ENCODE measurements around the gene CD274.
"Not testable (repeated sequence)": the region's sequence is repeated elsewhere in the genome, so short reads cannot be mapped to it uniquely, and the experiment has no call there.

The CD274 gene

DNA sequence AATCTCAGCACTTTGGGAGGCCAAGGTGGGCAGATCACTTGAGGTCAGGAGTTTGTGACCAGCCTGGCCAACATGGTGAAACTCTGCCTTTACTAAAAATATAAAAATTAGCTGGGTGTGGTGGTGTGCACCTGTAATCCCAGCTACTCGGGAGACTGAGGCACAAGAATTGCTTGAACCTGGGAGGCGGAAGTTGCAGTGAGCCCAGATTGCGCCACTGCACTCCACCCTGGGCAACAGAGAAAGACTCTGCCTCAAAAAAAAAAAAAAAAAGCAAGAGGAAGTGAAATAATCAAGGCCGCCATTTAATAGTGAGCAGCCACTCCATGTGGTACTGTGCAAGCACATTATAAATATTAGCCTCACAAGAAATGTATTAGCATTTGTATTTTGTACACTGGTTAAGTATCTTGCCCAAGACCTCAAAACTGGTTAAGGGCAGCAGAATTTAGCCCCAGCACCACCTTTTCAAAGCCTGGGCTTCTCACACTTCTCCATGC, 14.5 kb downstream of the CD274 start:
- DNase-seq (ENCODE audit: low read depth in 1 of 2, low spot score in 1 of 2): not testable (repeated sequence)

DNA sequence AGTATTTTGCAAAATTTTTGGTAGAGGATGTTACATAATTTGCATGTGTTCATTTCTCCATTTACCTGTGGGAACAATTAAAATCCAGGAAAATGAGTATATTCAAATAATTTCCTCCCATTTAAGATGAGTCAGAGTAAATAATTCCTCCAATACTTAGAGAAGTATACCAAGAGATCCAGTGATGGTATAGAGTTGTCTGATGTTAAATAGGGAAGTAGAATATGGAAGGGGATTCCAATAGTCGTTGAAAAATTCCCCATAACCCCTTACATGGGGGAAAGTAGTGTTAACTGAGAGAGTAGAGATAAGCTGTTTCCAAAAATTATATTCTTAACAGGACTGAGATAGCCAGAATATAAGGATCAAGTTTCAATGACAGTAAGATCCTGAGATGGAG, 15.7 kb downstream of the CD274 start:
- DNase-seq (ENCODE audit: low read depth in 1 of 2, low spot score in 1 of 2): no peak

DNA sequence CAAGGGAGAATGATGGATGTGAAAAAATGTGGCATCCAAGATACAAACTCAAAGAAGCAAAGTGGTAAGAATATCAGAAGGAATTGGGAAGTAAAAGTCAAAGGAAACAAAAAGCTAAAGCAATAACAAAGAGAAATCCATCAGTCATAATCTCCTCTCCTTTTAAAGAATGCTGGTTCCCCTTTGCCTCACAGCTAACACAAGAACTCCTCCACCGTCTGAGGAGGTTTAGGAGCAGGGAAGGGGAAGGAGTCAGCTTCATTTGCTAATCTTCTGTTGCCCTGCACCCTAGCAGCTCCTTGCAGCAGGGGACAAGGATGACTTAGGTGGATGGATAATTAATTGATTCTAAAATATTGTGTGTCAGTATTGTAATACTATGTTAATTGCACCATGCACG, 16.4 kb downstream of the CD274 start:
- DNase-seq (ENCODE audit: low read depth in 1 of 2, low spot score in 1 of 2): no peak

DNA sequence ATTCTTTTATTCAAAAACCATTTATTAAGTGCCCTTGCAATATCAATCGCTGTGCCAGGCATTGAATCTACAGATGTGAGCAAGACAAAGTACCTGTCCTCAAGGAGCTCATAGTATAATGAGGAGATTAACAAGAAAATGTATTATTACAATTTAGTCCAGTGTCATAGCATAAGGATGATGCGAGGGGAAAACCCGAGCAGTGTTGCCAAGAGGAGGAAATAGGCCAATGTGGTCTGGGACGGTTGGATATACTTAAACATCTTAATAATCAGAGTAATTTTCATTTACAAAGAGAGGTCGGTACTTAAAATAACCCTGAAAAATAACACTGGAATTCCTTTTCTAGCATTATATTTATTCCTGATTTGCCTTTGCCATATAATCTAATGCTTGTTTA, 18.5 kb downstream of the CD274 start:
- DNase-seq (ENCODE audit: low read depth in 1 of 2, low spot score in 1 of 2): no peak

DNA sequence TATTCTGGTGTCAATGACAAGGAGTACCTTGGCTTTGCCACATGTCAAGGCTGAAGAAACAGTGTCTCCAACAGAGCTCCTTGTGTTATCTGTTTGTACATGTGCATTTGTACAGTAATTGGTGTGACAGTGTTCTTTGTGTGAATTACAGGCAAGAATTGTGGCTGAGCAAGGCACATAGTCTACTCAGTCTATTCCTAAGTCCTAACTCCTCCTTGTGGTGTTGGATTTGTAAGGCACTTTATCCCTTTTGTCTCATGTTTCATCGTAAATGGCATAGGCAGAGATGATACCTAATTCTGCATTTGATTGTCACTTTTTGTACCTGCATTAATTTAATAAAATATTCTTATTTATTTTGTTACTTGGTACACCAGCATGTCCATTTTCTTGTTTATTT, 19.8 kb downstream of the CD274 start:
- DNase-seq (ENCODE audit: low read depth in 1 of 2, low spot score in 1 of 2): no peak

DNA sequence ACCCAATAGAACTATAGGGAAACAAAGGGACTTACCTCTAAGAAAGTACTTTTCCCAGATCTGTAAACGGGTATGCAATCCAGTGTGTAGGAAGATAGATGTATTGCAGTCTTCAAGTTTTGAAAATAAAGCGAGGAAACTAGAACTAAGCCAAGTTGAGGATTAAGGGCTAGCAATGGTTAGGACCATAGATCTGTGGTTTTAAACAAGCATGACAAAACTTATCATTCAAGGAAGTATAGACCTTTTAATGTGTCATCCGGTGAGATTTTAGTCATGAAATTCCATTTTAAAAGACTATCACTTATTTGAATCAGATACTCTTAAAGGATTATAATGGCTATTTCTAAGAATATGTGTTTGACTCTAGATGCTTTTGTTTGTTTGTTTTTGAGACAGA, 20.5 kb downstream of the CD274 start:
- DNase-seq (ENCODE audit: low read depth in 1 of 2, low spot score in 1 of 2): no peak

DNA sequence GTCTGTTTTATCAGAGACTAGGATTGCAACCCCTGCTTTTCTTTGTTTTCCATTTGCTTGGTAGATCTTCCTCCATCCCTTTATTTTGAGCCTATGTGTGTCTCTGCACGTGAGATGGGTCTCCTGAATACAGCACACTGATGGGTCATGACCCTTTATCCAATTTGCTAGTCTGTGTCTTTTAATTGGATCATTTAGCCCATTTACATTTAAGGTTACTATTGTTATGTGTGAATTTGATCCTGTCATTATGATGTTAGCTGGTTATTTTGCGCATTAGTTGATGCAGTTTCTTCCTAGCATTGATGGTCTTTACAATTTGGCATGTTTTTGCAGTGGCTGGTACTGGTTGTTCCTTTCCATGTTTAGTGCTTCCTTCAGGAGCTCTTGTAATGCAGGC, 25.3 kb downstream of the CD274 start:
- not testable (repeated sequence) for DNase-seq (ENCODE audit: low read depth in 1 of 2, low spot score in 1 of 2)

DNA sequence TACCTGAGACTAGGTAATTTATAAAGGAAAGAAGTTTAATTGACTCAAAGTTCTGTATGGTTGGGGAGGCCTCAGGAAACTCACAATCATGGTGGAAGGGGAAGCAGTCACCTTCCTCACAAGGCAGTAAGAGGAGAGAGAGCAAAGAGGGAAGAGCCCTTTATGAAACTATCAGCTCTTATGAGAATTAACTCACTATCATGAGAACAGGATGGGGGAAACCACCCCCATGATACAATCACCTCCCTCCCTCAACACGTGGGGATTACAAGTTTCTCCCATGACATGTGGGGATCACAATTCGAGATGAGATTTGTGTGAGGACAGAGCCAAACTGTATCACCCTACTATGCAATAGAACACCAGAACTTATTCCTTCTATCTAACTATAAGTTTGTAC, 27.9 kb downstream of the CD274 start:
- no peak for DNase-seq (ENCODE audit: low read depth in 1 of 2, low spot score in 1 of 2)

DNA sequence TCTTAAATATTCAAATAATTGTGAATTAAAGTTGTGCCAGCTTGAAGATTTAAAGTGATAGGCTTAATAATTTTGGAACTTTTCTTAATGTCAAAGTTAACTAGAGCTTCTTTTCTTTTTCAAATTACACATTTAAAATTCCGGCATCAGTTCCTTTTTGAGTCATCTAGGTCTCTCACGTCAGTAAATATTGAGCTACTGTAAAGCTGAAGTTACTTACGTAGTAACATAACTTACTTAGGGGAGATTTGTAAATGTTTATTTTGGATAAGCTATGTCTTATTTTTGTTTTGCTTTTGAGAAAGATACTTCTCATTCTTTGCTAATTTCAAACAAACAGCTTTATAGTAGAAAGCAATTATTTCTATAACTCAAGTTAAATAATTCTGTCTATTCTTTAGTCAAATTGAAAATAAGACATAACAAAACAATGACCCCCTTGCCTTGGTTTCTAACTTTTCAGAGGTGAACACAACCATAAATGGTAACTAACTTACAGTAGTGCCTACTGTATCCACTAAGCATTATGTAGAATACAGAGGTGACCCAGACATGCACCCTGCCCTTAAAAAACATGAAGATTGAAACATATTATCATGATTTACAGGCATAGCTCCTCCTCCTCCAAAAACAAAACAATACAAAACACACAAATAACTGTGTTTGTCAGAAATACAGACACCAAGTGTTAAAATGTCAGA, 29.8 kb downstream of the CD274 start:
- DNase-seq (ENCODE audit: low read depth in 1 of 2, low spot score in 1 of 2): no peak

DNA sequence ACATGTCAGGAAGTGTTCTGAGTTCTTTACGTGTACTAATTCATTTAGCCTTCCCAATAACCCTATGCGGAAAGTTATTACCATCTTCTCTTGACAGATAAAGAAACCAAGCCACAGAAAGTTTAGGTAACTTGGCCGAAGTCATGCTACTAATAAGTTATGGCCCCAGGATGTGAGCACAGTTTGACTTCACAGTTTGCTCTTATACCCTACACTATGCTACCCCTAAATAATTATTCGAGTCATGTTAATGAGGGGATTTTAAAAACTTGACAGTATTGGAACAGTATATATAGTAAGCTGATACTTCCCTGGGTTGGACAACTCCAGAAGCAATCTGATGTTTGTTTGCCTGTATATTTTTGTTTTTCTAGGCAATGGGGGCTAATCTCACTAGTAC, 30.6 kb downstream of the CD274 start:
- DNase-seq (ENCODE audit: low read depth in 1 of 2, low spot score in 1 of 2): no peak

DNA sequence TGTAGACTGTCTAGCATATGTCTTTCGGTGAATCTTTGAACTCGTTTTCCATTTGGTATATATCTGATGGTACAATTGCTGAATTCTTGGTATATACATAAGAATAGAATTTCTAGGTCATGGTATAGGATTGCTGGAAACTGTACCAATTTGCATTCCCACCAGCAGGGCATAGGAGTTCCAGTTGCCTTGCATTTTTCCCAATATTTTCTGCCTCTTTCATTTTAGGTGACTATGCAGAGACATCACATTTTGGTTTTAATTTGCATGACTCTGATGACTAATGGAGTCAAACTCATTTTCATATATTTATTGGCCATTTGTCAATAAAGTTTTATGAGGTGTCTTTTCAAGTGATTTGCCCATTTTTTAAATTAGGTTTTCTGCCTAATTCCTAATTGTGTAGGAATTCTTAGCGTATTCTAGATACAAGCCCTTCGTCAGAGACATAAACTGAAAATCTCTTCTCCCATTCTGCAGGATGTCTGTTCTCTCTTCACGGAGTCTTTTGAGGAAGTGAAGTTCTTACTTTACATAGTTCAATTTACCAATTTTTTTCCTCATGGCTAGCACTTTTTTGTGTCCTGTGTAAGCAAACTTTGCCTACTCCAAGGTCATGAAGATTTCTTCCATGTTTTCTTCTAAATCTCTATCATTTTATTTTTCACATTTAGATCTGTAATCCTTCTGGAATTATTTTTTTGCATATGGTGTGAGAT, 31.1 kb downstream of the CD274 start:
- no peak for DNase-seq (ENCODE audit: low read depth in 1 of 2, low spot score in 1 of 2)

DNA sequence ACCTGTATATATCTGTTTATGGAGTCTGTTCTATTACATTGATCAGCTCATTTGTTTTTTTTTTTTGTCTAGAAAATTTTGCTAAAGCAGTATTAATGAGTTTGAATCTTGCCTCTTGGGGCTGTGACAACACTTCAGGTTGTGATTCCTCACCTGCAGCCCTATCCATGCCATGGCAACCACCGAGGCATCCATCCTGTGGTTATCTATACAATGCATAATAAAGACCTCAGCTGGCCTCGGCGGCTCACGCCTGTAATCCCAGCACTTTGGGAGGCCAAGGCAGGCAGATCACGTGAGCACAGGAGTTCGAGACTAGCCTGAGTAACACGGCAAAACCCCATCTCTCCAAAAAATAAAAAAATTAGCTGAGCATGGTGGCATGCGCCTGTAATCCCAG, 31.9 kb downstream of the CD274 start:
- no peak for DNase-seq (ENCODE audit: low read depth in 1 of 2, low spot score in 1 of 2)

DNA sequence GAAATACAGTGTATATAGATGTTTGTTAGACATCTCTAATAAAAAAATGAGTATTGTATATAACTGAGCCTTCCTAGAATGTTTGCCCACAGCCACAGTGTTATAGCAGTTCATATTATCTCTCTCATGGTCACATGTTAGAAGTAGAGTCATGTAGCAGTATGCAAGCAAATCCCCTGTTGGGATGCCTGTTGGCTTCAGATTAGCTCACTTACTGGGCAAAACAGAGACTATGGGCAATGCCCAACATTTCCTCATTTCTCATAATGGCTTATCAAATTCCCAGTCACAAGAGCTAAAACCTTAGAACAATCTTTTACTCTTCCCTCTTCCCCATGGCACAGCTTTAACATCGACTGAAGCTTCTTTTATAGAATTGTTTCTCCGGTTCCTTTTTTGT, 33.0 kb downstream of the CD274 start:
- DNase-seq (ENCODE audit: low read depth in 1 of 2, low spot score in 1 of 2): no peak

DNA sequence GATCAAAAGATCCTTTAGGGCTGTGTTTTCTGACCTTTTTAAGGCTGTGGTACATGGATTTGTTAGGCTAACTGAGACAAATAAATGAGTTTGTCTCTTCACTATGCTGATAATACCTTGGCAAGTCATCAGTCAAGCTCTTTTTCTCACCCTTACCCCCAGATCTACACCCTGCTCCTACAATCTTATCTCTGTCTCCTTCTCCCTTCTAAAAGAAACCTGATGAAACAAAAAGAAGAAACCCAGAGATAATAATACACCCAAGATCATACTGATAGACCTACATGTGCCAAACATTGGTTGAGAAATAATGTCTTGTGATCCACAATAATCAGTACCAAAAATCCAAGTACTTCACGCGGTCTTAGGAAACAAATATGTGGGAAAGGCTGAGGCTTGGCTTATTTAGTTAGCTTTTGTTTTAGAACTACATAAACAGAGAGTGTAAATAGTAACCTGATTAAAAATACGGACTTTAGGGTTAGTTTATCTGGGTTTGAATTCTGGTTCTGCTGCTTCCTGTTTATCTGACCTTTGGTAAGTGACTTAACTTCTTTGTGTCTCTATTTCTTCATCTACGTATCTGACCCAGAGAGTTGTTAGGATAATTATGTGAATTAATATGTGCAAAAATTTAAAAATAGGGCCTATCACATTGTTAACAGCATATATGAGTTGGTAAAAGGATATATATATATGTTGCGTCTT, 35.2 kb downstream of the CD274 start:
- no peak for DNase-seq (ENCODE audit: low read depth in 1 of 2, low spot score in 1 of 2)

DNA sequence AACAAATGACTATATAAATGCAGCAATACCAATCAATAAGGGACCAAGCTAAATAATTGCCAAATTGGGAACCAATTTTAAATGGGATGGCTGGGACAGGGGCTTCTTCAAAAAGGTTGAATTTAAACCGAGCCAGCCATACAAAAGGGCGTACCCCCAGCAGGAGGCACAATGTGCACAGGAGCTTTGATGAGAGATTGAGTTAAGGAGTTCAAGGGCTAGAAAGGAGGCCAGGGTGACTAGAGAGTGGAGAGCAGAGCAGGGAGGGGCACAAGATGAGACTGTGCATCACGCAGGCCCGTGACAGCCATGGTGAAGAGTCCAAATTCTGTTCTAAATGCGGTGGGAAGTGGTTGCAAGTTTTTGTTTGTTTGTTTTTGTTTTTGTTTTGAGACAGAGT, 36.6 kb downstream of the CD274 start:
- DNase-seq (ENCODE audit: low read depth in 1 of 2, low spot score in 1 of 2): no peak

DNA sequence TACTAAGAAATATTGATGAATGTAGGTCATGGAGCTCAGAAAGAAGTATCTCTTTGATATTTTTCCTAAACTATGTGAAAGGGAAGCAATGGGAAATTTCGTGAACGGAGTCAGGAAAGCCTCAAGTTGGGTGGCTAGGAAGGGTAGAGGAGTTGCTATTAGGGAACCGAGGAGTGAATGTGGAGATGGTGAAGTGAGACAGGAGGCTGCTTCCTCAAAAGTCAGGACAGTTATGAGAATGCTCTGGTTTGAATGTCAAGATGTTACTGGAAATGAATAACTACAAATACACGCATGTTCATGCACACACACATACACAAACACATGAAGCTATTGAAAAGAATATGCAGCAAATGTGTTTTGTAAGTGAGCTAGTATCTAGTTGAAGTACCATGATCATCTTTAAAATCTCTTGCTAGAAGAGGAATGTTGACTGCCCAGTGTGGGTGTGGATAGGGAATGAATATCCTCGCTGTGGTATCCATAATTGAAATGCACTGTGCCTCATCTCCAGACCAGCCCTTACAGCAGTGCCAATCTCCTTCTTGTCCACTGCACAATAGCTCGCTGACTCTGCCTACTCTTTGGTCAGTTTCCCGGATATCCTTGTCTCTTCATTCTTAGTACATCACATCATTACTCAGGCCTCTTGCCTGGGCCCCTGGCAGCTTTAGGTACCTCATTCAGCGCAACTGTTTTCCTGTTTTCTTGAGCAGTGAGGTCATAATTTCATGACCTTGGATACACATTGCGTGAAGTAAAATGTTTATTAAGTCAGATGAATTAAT, 38.1 kb downstream of the CD274 start:
- DNase-seq (ENCODE audit: low read depth in 1 of 2, low spot score in 1 of 2): no peak

DNA sequence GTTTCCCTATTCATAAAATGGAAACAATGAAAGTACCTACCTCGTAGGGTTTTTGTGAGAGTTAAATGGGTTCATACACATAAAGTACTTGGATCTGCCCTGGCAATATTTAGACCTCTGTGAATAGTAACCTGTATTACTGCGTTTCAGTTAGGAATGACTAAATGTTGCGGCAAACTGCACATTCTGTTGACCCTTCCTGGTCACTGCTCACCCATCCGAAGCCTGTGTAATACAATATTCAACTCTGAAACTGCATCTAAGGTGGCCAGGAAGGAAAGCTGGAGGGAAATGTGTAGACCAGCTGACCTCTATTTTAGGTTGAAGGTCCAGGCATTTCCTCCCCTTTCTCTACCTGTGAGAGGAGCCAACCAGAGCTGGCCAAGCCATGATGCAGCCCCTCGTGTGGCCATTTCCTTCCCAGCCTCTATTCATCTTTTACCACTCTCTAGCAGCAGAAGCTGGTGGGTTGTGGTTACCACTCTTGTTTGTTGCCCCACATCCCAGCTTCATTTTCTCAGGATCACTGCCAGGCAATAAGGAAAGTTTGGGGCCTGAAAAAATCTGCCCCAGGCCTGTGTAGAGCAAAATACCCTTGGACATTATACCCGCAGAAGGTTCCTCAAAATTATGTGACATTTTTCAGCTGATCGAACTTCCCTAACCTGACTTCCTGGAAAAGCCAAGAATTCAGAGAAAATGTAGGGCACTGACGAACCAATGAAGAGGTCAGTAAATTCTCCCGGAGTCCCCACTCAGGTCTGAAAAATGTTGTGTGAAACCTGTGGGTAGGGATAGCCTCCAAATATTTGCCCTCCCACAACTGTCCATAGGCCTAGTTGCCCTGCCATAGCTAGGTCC, 39.5 kb downstream of the CD274 start:
- no peak for DNase-seq (ENCODE audit: low read depth in 1 of 2, low spot score in 1 of 2)

DNA sequence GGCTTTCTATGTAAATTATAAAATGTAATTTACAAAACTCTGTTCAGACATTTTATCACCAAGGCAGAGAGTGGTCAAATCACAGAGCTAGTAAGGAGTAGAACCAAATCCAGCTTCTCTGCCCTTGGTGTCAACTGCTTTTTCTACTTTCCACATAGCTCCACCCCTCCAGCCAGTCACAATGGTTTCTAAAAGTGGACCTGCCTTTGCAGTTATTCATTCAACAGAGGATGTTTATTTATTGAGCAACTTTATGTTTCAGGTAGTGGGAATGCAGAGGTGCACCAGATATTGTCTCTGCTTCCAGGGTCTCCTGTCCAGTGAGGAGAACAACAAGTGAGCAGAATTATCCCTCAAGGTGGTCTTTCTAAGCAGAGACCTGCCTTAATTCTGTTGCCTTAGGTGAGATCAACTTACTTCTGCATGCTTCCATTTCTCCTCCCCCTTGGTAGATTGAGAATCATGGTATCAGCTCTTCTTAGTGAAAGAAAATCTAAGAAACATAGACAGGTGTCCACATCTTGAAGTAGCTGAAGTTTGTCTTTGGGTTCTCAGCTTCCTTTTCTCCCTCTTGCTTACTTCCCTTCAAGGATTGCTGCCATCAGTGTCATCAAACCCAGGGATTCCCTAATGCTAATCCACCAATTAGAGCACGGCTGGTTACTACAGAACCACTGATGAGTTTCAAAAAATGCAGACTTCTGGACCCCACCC, 42.8 kb downstream of the CD274 start:
- DNase-seq (ENCODE audit: low read depth in 1 of 2, low spot score in 1 of 2): no peak

DNA sequence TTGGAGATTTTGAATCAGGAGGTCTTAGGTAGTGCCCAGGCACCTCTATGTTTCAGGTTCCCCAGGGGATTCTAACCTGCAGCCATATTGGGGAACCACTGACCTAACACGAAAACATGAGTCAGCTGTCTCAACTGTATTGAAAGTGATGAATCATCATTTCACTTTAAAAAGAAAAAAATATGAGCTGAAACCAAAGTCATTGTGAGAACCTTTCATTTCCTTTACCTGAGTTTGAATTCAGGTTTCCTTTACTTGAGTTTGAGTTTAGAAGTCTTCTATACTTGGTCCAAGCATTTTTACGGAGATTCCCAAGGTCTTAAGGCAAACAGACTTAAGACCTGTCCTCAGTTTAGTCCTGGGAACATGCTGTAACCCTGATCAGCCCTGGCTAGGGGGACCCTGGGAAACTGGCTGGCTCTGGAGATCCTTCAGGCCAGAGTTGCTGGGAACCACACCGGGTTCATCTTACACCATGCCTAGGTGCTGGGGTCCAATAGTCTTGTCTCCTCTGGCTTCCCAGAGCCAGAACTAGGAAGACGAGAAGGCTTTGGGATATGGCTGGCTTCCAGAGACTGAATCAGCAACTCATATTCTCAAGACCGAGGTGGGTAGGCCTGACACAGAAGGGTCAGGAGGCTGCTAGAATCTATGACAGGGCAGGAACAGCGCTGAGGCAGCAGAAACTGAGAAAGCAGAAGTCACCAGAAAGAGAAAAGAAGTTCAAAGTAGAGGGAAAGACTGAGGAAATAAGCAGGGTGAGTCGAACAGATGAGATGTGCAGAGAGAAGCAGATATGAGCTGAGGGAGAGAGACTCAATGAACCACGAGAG, 43.6 kb downstream of the CD274 start:
- no peak for DNase-seq (ENCODE audit: low read depth in 1 of 2, low spot score in 1 of 2)

All from activated T-helper 1 cell treated with anti-CD3 and anti-CD28 coated beads, Interleukin-2, amount 50 U/mL, for 16 hours (primary cell).